DMS114 treated with DMSO at 0.1 percent for 48 hours (cell line): ENCODE data around the gene MALT1.

Experiments
- DNase-seq: peaks from one replicate; lab custom pipeline; 2025; ENCODE audit not compliant: unreplicated experiment; lab: John Stamatoyannopoulos, UW

The MALT1 gene

DNA sequence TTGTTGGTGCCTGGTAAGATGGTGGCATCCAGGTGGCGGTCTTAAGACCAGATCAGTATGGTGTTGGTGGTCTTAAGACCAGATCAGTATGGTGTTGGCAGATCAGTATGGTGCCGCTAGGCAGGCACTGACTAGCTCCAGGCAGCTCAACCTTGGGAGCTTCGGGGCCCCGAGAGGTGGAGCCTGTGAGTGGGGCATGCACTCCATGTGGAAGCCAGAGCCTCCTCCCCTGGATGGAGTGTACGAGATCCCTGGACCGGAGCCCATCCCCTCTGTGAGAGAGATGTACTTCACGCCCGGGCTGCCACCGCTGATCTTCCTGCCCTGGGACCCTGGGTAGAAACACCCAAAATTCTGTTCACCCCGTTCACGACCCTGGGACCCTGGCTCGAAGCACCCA, 19.0 kb downstream of the MALT1 start:
- DNase-seq, result no peak

- DNase-seq, result no peak
Measured at GRCh38 chr18:58691256-58691655, 20.0 kb downstream of the MALT1 start.

DNA sequence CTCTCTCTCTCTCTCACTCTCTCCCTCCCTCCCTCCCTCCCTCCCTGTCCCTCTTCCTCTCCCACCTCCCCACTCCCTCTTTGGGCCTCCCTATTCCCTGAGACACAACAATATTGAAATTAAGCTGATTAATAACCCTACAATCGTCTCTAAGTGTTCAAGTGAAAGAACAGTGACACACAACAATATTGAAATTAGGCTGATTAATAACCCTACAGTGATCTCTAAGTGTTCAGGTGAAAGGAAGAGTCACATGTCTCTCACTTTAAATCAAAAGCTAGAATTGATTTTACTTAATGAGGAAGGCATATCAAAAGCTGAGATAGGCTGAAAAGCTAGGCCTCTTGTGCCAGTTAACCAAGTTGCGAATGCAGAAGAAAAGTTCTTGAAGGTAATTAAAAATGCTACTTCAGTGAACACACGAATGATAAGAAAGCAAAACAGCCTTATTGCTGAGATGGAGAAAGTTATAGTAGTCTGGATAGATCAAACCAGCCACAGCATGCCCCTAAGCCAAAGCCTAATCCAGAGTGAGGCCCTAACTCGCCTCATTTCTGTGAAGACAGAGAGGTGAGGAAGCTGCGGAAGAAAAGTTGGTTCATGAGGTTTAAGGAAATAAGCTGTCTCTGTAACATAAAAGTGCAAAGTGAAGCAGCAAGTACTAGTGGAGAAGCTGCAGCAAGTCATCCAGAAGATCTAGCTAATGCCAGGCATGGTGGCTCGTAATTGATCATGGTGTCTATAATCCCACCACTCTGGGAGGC, 21.3 kb downstream of the MALT1 start:
- no peak for DNase-seq

DNA sequence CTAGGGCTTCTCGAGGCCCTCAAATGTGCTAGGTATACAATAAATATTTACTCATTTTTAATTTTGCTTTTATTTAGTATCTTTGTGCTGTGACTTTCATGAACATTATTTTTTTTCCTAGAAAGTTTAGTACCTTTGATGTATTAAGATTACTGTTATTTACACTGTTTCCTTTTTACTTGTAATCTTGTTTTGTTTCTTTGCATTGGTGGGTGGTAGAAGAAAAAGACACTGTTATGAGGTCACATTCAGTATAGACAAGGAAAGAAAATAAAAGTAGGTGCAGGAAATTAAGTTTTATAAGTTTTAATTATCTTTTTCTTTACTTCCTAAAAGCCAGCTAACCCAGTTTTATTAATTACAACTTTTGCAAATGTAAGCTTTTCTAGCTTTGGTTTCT, 23.0 kb downstream of the MALT1 start:
- no peak for DNase-seq

DNA sequence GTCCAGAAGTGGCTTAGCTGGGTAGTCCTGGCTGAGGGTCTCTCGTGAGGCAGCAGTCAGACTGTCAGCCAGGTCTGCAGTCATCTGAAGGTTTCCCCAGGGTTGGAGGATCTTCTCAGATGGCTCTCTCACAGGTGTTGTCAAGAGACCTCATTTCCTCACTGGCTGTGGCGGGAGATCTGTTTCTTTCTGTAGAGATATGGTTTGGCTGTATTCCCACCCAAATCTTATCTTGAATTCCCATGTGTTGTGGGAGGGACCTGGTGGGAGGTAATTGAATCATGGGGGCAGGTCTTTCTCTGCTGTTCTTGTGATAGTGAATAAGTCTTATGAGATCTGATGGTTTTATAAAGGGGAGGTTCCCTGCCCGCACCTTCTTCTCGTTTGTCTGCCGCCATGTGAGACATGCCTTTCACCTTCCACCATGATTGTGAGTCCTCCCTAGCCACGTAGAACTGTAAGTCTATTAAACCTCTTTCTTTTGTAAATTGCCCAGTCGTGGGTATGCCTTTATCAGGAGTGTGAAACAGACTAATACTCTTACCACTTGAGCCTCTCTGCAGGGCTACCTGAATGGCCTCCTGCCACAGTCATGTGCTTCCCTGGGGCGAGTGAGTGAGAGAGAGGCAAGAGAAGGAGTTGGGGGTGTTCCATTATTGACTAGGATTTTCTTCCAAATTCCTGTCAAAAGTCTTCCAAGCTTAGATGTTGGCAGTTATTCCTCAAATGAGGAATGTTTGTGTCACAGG, 23.6 kb downstream of the MALT1 start:
- no peak for DNase-seq

GRCh38 chr18:58695772-58696171, 24.5 kb downstream of the MALT1 start:
- DNase-seq, result no peak

GRCh38 chr18:58697146-58697545, 25.9 kb downstream of the MALT1 start:
- no peak for DNase-seq

DNA sequence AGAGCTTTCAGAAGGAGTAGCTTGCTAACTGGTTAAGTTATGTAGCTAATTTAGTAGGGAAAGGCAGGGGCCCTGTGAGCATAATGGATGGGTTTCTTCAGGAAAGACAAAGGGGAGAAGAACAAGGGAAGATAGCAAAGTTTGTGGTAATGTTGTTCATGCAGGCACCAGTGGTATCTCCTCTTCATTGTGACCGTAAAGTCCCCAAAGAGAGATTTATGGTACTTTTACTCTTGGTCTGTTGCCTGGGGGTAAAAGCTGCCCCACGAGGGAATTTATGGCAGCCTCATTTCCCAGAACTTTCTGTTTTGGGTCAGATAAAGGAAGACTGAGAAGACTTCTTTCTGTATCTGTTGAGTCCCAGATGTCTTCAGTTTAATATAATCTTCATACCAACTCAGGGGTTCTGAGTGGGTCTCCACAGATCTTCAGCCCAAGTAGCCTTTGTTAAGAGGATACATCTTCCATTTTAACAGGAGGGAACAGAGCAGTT, 27.5 kb downstream of the MALT1 start:
- no peak for DNase-seq

- DNase-seq, result no peak
Measured at GRCh38 chr18:58699551-58699950, 28.3 kb downstream of the MALT1 start.

GRCh38 chr18:58700209-58700608, 28.9 kb downstream of the MALT1 start:
- no peak for DNase-seq

DNA sequence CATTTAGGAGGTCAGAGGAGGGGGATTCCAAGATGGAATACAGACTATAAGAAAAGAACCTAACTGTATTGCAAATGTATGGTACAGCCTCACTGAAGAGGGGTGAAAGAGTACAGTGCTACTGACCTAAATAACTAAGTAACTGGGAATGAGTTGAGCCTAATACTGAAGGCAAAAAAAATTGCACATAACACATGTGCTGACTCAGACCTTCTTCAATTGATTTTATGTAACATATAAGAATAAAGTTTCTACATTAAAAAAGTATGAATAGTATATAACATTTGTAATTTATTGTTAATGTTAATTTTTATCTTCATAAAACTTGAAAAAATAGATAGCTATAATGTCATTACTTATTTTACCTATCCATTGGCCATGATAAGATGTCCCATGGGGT, 41.7 kb downstream of the MALT1 start:
- DNase-seq, result no peak

DNA sequence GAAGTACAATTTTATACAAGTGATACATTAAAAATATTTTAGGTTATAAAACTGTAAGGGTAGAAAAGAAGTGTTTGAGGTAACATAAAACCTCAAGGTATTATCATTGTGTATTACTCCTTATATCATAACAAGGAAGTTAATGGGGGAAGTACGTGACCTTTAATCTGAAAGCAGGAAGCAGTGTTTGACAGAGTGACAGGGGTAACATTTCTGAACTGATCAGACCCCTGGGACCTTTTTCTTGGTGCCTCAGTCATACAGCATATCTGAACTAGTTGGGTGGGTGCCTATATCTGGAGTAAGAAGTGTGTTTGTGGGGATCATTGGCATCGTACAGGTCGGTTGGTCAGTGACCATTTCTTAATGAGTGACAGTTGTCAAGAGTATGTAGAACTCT, 43.0 kb downstream of the MALT1 start:
- DNase-seq, result no peak

- no peak for DNase-seq
Measured at GRCh38 chr18:58714821-58715220, 43.6 kb downstream of the MALT1 start.

DNA sequence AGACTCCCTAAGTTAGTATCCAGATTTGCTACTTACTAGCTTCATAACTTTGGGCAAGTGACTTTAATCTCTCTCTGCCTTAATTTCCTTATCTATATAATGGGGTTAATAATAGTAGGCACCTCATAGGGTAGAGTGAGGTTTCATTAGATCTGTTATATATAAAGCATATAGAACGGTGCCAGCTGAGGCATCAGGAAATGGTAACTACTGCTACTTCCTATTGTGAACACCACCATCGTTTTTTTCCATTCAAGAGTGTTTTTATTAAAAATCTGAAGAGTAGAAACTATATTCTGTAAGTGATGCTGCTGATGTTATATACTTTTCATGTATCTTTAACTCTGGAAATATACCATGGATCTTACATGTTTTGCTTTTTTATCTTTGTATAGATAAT, 44.3 kb downstream of the MALT1 start:
- no peak for DNase-seq

GRCh38 chr18:58716060-58716756, 44.9 kb downstream of the MALT1 start:
- no peak for DNase-seq

DNA sequence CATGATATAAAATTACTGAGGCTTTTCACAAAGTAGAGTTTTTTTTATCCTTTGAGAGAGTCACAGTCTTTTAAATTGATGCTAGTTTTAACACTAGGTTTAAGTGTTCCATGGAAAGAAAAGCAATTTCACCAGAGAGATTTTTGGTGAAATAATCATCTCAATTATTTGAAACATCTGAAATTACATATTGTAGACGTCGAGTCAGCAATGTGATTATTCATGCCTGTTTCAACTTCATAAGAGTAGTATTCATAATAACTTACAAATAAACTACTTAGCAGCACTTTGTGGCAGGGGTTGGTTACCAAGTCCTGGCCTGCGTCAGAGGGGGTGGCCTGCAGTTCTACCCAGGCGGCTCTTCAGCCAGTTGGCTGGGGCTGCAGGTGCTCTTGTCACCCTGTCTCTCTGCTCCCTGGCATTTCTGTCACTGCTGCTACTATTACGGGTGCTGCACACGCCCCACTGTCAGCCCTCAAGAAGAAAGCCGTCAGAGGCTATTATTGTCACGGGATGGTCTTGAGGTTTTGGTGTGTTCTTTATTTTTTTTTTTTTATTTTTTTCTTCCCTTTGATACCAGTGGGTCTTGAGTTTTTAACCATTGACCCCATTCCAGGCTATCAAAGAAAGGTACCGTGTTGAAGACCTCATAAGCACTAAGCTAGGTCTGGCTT, 50.4 kb downstream of the MALT1 start:
- no peak for DNase-seq

GRCh38 chr18:58723810-58724602, 52.7 kb downstream of the MALT1 start:
- DNase-seq, result no peak

DNA sequence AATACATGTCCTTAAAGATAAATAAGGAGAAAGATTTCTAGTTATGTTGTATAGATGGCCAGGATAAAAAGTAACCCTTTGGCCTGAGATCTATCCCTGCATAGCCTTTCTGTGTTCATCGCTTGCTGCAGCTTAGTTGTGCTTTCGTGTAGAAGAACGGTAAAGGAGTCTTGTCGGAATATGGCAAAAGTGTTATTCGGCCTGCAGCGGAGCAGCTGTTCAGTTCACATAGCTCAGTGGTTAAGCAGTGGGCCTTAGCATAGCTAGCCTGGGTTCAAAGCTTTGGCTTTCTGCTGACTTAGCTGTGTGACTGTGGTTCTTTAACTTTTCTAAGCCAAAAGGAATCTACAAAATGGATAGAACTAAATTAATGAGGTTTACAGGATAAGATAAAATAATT, 55.4 kb downstream of the MALT1 start:
- DNase-seq, result no peak

- no peak for DNase-seq
Measured at GRCh38 chr18:58727776-58728500, 56.7 kb downstream of the MALT1 start.

- DNase-seq, result no peak
Measured at GRCh38 chr18:58728719-58729118, 57.5 kb downstream of the MALT1 start.
